CMK (cell line): Measurements from ENCODE around the gene CAPN11.

ENCODE experiments used
- DNase-seq: peaks from one replicate; pipeline ENCODE4 v3.0.0-alpha.2; 2010; ENCODE audit warnings: low read depth

Gene CAPN11

GRCh38 chr6:44158770-44159228 lies at the start of gene CAPN11:
TSS of gene CAPN11 (plus strand) at chr6:44158820. CDS start at chr6:44158849, 29 bp downstream.
- no peak for DNase-seq

- DNase-seq, result no peak
These were observed 49.4 kb upstream of the CAPN11 start for GRCh38 chr6:44109212-44109611.

DNA sequence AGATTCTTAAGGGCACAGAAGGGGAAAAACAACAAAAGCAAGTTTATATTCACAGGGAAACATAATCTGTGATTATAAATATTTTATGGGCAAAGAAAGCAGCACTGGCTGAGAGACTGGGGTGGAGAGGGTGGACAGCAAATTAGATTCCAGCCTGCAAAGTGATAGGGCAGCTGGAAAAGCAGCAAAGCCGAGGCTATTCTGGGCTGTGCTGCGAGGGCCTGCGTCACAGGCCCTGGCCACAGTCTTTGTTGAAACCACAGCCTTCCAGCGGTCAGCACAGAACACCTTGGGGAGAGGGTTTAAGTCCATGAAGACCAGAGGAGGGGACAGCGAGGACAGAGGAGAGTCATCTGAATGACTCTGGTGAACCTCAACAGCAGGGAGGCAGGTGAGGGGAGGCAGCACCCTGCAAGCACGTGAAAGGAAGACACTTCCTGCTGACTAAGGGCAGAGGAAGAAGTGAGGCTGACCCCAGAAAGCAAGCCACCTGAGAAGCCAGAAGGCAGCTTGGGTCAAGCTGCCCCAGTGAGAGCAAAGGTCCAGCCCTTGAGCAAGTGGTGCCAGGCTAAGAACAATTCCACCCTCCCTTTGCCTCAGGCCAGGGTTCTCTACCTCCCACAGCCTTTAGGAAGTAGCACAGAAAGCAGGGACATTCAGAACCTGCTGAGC lies 48.5 kb upstream of the CAPN11 start:
- no peak for DNase-seq

- DNase-seq, result no peak
These were observed 47.7 kb upstream of the CAPN11 start for GRCh38 chr6:44110966-44111365.

DNA sequence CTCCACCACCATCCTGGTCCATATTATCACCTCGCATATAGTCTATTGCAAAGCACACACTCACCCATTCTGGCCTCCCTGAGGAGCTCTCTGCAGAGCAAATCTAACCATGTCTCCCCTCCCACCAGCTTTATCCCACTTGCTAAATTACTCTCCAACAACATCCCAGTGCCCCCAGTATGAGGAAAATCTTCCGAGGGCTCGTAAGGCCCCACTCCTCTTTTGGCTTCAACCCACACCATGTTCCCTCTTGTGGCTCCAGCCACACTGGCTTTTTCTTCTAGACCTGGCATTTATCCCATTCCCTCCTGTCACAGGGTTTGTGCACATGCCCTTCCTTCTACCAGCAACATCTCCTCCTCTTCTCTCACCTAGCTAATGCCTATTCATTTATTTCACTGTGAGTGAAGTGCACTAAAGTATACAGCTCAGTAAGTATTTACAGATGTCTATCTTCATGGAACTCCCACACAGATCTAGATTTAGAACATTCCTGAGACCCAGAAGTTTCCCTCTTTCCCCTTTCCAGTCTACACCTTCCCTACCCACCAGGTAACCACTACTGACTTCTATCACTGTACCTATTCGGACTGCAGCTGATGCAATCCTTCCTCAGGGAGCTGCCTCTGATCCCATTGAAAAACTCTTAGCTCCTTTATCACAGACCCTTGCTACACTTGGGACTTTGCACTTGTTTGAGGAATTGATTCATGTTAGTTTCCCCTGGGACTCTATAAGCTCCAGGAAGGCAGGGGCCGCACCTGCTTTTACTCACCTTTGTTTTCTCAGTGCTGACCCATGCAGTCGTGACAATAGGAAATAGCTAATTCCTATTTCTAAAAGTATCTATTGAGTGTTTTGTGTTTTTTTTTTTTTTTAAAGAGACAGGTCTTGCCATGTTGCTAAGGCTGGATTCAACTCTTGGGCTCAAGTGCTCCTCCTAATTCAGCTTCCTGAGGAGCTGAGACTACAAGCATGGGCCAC lies 46.9 kb upstream of the CAPN11 start:
- no peak for DNase-seq

DNA sequence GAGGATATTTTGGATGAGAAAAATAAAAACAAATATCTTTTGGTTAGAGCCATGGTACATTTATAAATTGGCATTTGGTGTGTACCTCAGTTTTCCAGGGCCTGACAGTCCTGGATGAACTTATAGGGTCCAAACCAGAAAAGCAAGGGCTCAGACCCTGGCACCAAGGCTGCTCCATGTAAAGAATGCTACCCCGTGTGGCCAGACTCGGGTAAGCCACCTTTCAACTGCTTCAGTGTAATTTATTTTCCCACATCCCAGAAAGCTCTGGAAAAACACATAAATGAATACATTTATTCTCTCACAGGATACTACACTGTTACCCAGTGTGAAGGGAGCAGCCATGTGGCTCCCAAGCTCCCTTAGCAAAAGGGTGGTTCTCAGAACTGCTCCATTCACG lies 45.2 kb upstream of the CAPN11 start:
- no peak for DNase-seq

GRCh38 chr6:44115866-44116265 lies 42.8 kb upstream of the CAPN11 start:
- no peak for DNase-seq

DNA sequence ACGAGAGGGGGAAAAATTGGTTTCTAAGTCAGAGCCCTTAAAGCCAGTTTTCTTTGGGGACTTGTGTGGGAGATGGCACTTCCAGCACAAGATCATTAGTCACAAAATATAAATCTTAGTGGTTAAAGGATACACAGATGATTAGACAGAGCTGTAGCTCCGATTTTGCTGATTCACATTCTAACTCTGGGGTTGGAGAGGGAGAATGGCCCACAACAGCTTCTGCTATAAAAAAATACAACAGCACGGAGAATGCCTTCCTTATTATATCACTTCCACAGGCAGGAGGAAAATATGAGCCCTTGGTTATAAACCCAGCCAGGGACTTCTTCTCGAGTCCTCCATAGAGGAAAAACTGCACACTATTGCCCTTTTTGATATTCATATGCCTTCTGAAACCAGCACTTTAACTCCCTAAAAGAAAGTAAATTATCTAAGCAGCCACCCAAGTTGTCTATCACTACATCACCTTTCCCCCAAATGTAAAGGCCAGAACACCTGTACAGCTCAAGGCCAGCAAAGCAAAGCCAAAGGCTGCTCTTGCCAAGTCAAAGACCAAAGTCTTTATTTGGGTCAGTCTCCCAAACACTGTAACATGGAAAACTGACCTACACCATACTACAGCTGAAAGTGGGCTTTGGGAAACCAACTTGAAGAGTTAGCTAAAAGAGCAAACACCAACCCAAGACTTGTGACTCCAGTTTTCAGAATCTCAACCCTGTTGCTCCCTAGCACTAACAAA lies 41.8 kb upstream of the CAPN11 start:
- DNase-seq, result no peak

- DNase-seq, result no peak
These were observed 41.1 kb upstream of the CAPN11 start for GRCh38 chr6:44117397-44118128.

GRCh38 chr6:44119704-44120262 lies 38.8 kb upstream of the CAPN11 start:
- DNase-seq, result no peak

GRCh38 chr6:44120692-44121443 lies 37.8 kb upstream of the CAPN11 start:
- DNase-seq, result no peak

GRCh38 chr6:44122801-44123200 lies 35.8 kb upstream of the CAPN11 start:
- no peak for DNase-seq

DNA sequence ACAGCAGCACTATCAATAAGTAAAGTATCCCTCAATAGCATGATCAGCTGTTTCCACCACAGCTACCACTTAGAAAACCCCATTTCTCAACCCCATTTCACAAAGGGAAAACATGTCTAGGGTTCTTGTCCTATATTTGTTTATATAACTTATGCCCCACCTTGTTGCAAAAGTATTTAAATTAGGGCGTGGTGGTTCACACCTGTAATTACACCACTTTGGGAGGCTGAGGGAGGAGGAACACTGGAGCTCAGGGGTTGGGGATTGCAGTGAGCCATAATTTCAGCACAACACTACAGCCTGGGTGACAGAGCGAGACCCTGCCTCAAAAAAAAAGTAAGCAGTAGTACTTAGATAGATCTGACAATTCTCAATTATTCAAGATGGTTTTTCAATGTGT lies 35.1 kb upstream of the CAPN11 start:
- DNase-seq, result no peak

- peak; percentile 50 for DNase-seq
These were observed 32.1 kb upstream of the CAPN11 start for GRCh38 chr6:44126320-44127149.

- peak; percentile 81 for DNase-seq
These were observed 31.2 kb upstream of the CAPN11 start, which contains the start of the genes MRPL14 and TMEM63B for GRCh38 chr6:44127186-44128019. TSS of gene MRPL14 (minus strand) at chr6:44127452. CDS start at chr6:44116611, 10,841 bp downstream. TSS of gene TMEM63B (plus strand) at chr6:44127554. CDS start at chr6:44134585, 7,031 bp downstream.

DNA sequence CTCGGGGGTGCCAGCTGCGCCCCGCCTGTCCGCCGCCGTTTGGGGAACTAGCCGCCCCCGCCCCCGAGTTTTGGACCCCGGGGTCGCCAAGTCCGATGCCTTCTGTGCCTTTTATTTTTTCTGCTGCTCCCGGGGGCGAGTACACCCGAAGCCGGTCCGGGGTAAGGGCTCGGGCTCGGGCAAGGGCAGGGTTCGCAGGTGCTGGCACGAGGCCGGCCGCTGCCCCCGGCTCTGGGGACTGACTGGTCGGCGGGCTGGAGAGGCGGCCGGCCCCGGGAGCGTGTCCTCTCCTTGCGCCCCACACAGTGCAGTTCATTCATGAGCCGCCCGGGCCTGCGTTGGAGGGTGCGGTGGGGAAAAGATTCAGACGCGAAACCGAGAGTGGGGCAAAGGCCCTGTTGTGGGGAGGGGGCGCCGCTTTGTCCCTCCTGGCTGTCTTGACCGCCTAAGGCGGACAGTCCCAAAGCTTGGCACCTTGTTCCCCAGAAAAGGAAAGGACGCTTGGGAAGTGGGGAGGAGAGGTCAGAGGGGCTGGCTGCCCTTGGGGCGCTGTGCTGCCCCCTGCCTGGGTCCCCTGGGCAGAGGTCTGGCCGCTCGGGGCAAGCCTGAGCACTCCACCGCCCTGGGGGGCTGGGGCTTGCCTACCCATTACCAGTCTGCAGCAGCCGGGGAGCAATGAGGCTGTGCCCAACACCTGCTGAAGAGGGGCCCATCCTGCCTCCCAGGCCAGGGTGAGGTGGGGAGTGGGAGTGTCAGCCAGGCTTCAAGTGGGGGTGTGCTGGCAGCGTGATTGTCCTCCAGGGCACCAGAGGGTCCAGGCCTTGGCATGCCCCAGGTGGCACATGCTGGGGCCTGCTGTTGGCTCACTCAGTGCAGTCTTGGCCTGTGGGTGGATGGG lies 30.4 kb upstream of the CAPN11 start:
- DNase-seq, result no peak

- no peak for DNase-seq
These were observed 28.7 kb upstream of the CAPN11 start for GRCh38 chr6:44129841-44130322.
